GM12874 (cell line): ENCODE data around the gene CARNS1.

Experiments used
- TF ChIP-seq, protein P1 (sequence below): IDR thresholded peaks from 2 replicates; pipeline ENCODE4 v1.5.1; 2011; ENCODE audit warnings: low read depth, mild to moderate bottlenecking, control low read depth, low read length, moderate library complexity; ENCODE audit not compliant: insufficient read depth

CARNS1 gene

DNA sequence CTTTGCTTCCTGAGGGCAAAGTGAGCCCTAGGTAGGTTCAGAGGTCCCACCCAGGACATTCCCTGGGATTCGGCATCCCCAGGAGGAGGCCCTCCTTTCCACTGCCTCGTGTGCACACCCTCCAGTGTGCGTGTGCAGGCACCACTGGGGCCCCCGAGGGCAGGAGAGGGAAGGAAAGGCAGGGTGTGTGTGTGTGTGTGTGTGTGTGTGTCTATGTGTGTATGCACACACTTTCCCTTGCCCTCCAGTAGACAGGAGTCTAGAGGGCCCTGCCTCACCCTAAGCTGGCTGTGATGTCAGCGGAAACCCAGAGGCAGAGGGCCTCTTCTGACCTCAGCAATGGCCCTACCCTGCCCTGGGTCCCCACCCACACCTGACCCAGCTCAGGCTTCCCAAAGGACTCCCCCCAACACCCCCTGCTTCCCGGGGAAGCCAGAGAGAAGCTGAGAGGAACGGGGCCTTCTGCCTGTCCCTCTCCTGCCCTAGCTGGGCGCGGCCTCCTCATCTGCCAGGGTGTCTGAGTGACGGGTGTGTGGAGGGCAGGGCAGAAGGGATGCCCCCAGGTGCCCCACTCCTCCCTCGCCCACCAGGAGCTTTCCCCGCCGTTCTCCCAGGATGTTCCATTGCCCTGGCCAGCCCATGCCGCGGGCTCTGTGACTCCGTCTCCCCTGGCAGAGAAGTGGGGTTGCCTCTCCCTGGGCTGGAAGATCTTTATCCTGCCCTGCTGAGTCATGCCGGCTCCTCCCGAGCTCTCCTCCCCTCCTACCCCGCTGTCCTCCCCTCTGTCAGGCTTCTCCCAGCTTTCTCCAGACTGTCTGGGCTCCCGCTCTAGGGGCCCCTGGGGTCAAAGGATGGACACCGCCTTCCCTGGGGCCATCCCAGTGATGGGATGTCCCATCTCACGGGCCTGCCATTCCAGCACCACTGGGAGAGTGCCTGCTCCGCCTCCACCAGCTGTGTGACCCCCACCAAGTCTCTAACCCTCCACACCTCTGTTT is 36.1 kb upstream of the CARNS1 start:
- TF ChIP-seq, protein P1, sequence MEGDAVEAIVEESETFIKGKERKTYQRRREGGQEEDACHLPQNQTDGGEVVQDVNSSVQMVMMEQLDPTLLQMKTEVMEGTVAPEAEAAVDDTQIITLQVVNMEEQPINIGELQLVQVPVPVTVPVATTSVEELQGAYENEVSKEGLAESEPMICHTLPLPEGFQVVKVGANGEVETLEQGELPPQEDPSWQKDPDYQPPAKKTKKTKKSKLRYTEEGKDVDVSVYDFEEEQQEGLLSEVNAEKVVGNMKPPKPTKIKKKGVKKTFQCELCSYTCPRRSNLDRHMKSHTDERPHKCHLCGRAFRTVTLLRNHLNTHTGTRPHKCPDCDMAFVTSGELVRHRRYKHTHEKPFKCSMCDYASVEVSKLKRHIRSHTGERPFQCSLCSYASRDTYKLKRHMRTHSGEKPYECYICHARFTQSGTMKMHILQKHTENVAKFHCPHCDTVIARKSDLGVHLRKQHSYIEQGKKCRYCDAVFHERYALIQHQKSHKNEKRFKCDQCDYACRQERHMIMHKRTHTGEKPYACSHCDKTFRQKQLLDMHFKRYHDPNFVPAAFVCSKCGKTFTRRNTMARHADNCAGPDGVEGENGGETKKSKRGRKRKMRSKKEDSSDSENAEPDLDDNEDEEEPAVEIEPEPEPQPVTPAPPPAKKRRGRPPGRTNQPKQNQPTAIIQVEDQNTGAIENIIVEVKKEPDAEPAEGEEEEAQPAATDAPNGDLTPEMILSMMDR, result no peak

DNA sequence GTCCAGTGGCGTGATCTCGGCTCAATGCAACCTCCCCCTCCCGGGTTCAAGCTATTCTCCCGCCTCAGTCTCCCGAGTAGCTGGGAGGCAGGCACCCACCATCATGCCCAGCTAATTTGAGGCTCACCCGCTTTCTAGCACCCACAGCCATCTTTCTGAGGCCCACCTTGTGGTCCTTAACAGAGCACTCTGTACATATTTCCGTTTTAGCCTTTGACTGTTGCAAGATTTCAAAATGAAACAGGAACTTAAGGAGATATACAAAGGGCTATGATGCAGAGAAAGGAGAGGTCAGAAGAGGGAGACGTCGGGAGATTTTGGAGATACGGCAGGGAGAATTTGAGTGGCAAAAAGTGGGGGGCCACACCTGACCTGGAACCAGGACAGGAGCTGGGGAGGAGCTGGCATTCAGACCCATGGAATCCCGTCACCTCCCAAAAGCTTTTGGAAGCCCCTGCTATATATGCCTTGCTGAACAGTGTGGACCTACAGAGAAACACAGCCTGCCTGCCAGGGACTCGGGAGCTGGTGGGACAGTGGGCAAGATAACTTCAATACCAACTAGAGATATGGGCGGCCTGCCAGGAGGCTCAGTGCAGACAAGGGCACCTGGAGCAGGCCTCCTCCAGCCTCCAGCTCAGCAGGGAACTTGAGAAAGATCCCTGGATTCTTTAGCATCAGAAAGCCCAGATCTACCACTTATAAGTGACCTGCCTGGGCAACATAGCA is 34.1 kb upstream of the CARNS1 start:
- TF ChIP-seq, protein P1, result no peak

DNA sequence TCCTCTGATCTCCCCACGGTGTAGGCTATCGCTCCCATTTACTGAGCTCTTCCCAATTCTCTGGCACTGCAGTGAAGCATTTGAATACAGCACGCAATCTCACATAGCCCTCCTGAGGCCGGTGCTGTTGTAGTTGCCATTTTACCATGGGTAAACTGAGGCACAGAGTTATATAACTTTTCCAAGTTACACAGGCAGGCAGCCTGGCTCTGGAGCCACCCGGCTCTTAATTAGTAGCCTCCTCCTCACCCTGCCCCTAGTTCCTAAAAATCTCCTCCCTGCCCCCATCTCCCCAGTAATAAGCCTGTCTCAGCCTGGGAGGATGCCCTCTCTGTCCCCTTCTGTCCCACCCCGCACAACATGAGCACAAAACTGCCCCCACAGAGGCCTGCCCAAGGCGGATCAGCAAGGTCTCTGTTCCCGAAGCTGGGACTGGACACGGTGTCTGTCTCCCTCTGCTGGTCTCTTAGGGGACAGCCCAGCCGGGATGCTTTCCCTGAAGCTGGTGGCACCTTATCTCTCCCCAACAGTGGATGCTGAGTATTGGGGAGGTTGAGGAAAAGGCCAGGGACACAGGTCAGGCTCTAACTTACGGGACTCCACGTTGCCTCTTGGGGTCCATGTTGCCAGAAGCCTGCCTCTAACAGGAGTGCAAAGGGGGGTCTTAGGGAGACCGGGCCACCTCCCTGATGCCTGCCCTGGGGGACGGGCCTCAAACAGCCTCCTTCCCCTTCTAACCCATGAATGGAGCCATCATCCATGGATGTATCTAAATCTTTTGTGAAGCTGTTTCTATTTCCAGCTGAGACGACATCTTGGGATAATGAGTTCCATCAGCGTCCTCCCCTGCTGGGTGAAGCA is 33.0 kb upstream of the CARNS1 start:
- TF ChIP-seq, protein P1, result peak; percentile 97

DNA sequence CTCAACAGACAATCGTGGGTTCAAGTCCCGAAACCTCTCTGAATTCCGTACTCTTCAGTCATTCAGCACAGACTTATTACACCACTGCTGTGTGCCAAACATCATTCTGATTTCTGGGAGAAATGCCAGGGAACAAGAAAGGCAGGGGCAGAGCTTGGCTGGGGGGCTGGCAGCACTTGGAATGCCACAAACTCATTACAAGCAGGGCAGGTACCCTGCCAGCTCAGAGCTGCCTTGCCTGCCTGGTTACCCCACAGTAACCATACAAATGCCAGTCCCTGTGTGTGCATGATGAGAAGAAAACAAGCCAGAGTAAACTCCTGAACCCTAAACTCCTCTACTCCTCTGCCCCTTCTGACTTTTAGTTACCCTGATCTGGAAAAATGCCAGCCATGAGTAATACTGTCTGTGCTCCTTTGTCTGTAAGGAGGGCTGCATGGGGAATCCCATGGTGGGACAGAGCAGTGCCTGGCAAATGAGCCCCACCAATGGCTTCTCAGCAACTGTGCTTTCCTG is 30.6 kb upstream of the CARNS1 start:
- TF ChIP-seq, protein P1, result no peak

DNA sequence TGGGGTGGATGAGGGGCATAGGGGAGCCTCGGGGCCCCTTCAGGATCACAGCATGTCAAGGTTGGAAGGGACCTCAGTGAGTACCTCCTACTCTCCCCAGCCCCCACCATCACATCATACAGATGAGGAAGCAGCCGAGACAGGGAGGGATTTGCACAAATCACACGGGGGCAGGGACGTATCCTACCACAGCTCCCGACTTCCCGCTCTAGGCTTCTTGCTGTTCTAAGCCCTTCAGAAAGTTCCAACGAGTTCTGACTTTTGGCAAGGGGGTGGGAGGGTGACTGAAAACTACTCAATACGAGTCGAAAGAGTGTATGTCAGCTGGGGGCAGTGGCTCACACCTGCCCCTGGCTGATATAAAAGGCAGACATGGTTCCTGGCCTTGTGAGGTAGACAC is 28.4 kb upstream of the CARNS1 start:
- TF ChIP-seq, protein P1, result no peak

DNA sequence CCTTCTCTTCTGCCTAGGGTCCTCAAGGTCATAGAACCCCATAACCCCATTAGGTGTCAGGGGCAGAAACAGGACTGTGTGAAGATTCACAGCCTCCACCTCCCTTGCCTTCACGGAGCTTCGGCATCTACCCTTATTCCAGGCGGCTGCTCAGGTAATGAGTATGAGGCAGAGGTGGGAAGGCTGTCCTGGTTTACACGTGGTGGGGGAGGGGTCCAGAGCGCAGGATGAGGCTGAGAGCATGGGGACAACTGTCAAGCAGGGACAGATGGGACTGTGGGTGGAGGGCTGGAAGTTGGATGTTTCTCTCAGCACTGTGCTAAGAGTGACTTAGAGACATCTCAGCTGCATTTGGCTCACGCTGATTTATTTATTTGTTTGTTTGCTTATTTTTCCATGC is 28.0 kb upstream of the CARNS1 start:
- TF ChIP-seq, protein P1, result no peak
